Measurements from ENCODE around the gene LHX8. TPM values are rescaled to one million over a fixed set of nuclear protein-coding genes. Genes with fewer than 3 reads are reported as not detected.

Gene LHX8
- total and polyA plus RNA-seq, 10 donors, result not detected

DNA sequence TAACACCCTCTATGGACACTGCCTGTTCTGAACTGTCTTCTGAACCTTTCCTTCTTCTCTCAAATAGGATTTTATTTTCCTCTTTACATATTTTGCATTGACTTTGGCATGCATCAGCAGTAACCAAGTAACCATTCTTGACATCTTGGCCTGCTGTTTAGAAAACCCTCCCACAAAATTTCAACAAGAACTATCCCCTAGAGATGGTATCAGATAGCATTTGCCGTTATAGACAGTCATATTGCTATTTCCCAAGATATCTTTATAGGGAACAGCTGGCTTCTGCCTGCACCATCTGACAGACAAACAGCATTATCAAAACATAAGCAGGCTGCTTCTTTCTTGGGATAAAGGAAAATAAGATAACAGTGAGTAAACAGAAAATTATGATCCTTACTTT, 54.7 kb downstream of the LHX8 start:
- 57 to 82% (median 72%) methylated on average over 1 of the region's 1 CpG for WGBS, 5 donors
- no peak overlapping the region for H3K4me3 ChIP-seq
- TF ChIP-seq POLR2AphosphoS5 (IDR thresholded peaks at IDR 0.05), result no peak
- TF ChIP-seq POLR2A (IDR thresholded peaks at IDR 0.05), result no peak
- TF ChIP-seq, protein P1, sequence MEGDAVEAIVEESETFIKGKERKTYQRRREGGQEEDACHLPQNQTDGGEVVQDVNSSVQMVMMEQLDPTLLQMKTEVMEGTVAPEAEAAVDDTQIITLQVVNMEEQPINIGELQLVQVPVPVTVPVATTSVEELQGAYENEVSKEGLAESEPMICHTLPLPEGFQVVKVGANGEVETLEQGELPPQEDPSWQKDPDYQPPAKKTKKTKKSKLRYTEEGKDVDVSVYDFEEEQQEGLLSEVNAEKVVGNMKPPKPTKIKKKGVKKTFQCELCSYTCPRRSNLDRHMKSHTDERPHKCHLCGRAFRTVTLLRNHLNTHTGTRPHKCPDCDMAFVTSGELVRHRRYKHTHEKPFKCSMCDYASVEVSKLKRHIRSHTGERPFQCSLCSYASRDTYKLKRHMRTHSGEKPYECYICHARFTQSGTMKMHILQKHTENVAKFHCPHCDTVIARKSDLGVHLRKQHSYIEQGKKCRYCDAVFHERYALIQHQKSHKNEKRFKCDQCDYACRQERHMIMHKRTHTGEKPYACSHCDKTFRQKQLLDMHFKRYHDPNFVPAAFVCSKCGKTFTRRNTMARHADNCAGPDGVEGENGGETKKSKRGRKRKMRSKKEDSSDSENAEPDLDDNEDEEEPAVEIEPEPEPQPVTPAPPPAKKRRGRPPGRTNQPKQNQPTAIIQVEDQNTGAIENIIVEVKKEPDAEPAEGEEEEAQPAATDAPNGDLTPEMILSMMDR (IDR thresholded peaks at IDR 0.05 in 8 of 11, conservative IDR thresholded peaks at IDR 0.05 in 3 of 11), result no peak
- H3K36me3 ChIP-seq, result no peaks in the 10 kb centered on the region
- intact Hi-C loops (cut with DNase I; ENCODE audit: low total_unique reads), result no loop called here
- no peak for DNase-seq
- H3K27me3 ChIP-seq (replicated peaks in 1 of 7), result no peaks in the 10 kb centered on the region
- H3K4me1 ChIP-seq, result no peaks in the 10 kb centered on the region
- no peaks in the 10 kb centered on the region for H3K9me3 ChIP-seq
- H3K27ac ChIP-seq, result no peak overlapping the region

DNA sequence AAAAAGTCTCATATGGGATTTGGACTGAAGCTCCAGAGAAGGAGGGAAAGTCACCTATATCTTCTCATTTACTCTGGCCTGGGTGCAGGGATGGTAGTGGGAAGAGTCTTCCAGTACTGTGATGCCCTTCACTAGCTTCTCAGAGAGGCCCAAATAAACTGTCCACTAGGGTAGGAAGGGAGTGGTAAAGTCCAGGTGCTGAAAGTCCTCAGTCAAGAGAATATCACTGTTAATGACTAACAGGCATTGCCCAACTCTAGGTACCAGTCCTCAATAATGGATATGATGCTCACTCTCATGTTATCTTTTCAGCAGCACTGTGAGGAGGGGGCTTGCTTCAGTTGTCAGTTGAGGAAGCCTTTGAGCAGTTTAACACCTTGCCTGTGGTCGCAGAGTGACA, 64.0 kb downstream of the LHX8 start:
- Histone ChIP-seq H3K36me3 (no peaks in the 10 kb centered on the region), H3K9me3 (no peaks in the 10 kb centered on the region), H3K4me1 (no peaks in the 10 kb centered on the region), H3K4me3 (no peak overlapping the region), H3K27me3 (replicated peaks in 1 of 7) (peaks cover 0 to 3% (median 0%) of the 10 kb centered on the region in 7 donors), H3K27ac (no peak overlapping the region)
- WGBS, 5 donors, result 52 to 86% (median 64%) methylated on average over 1 of the region's 1 CpG
- intact Hi-C loops (cut with DNase I; ENCODE audit: low total_unique reads), result no loop called here
- no peak for TF ChIP-seq POLR2A (IDR thresholded peaks at IDR 0.05)
- no peak for TF ChIP-seq POLR2AphosphoS5 (IDR thresholded peaks at IDR 0.05)
- TF ChIP-seq, protein P1 (IDR thresholded peaks at IDR 0.05 in 8 of 11, conservative IDR thresholded peaks at IDR 0.05 in 3 of 11), result no peak
- DNase-seq, result no peak

DNA sequence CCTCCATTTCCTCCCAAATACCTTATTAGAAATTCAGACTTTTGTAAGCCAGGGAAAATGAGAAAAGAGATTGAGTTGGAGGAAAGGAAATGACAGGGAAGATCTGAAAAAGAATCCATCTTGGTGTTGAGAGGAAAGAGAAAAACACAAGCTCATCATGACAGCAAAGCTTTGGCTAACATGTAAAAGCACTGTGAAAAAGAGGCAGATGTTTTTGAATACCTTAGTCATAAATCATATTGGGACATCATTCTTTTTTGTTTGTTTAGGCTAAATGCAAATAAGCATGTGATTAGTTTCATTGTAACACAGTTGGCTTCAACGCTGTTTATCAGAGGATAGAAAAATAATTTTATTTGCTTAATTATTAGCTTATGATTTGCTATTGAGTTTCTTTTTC, 64.6 kb downstream of the LHX8 start:
- Histone ChIP-seq H3K27me3 (replicated peaks in 1 of 7) (peaks cover 0 to 3% (median 0%) of the 10 kb centered on the region in 7 donors), H3K4me3 (no peak overlapping the region), H3K9me3 (no peaks in the 10 kb centered on the region), H3K4me1 (no peaks in the 10 kb centered on the region), H3K36me3 (no peaks in the 10 kb centered on the region), H3K27ac (no peak overlapping the region)
- DNase-seq, result no peak
- TF ChIP-seq POLR2A (IDR thresholded peaks at IDR 0.05) (no peak), POLR2AphosphoS5 (IDR thresholded peaks at IDR 0.05) (no peak)
- TF ChIP-seq, protein P1 (IDR thresholded peaks at IDR 0.05 in 8 of 11, conservative IDR thresholded peaks at IDR 0.05 in 3 of 11), result no peak
- WGBS, 5 donors, result 92 to 98% (median 96%) methylated on average over 1 of the region's 1 CpG
- intact Hi-C loops (cut with DNase I; ENCODE audit: low total_unique reads), result no loop called here

DNA sequence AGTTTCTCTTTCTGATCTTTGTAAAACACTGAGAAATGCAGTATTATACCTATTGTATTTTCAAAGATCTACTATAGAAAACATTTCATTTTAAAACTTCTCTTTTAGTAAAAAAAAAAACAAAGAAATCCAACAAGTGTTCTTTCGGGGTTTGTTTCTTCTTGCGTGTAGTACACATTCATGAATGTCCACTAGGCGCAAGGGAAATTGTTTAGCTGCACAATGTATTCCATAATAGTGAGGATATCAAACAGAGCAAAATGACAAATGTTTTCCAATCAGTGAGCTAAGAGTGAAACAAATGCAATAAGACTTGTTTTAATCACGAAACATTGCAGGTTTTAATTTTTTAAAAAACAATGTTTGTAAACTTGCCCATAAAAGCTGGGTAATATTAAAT, 68.6 kb downstream of the LHX8 start:
- no peak overlapping the region for H3K27ac ChIP-seq
- no peaks in the 10 kb centered on the region for H3K36me3 ChIP-seq
- DNase-seq, result no peak
- no peaks in the 10 kb centered on the region for H3K9me3 ChIP-seq
- intact Hi-C loops (cut with DNase I; ENCODE audit: low total_unique reads), result loop anchor here (5.0 kb wide), 1 partner anchor 430 kb away; no protein-coding TSS in a partner anchor
- peaks cover 0 to 3% (median 0%) of the 10 kb centered on the region in 7 donors for H3K27me3 ChIP-seq (replicated peaks in 1 of 7)
- H3K4me1 ChIP-seq, result no peaks in the 10 kb centered on the region
- WGBS, 5 donors, result 84 to 97% (median 90%) methylated on average over 4 of the region's 4 CpGs
- H3K4me3 ChIP-seq, result no peak overlapping the region
- TF ChIP-seq POLR2AphosphoS5 (IDR thresholded peaks at IDR 0.05) (no peak), POLR2A (IDR thresholded peaks at IDR 0.05) (no peak)
- TF ChIP-seq, protein P1 (IDR thresholded peaks at IDR 0.05 in 8 of 11, conservative IDR thresholded peaks at IDR 0.05 in 3 of 11), result no peak

All from spleen (tissue), 11 donors.